ENCODE data around the gene WDR37.

- no peak for TF ChIP-seq SUZ12 (IDR thresholded peaks at IDR 0.05; ENCODE audit: extremely low read depth, insufficient read depth, insufficient read length)
- TF ChIP-seq YY1 (IDR thresholded peaks at IDR 0.05; ENCODE audit: insufficient read depth, insufficient read length), result no peak
These were observed 100.9 kb downstream of the WDR37 start for GRCh38 chr10:1156921-1157614.

Data from NT2/D1 (cell line).